WERI-Rb-1 (cell line): ENCODE measurements around the gene KBTBD12.
"Not testable (repeated sequence)": the region's sequence is repeated elsewhere in the genome, so short reads cannot be mapped to it uniquely, and the experiment has no call there.

Experiments
- DNase-seq: peaks from one replicate; pipeline ENCODE4 v3.0.0-alpha.2; 2020
- H3K27ac ChIP-seq: fragments of 250-450 bp; sonication (Bioruptor Pico); 2 replicates; pipeline ENCODE4 v1.5.1; 2020; ENCODE audit warnings: mild to moderate bottlenecking, moderate library complexity
- H3K27me3 ChIP-seq: fragments of 250-450 bp; sonication (Bioruptor Pico); 2 replicates; pipeline ENCODE4 v1.5.1; 2021; ENCODE audit warnings: mild to moderate bottlenecking, low read depth, moderate library complexity; ENCODE audit not compliant: insufficient read depth, severe bottlenecking
- H3K36me3 ChIP-seq: fragments of 250-450 bp; sonication (Bioruptor Pico); 2 replicates; pipeline ENCODE4 v1.5.1; 2020; ENCODE audit warnings: mild to moderate bottlenecking, moderate library complexity
- H3K4me3 ChIP-seq: 2 replicates; pipeline ENCODE4 v1.5.1; 2011; ENCODE audit warnings: low read depth, mild to moderate bottlenecking, control low read depth, low read length
- H3K9me3 ChIP-seq: fragments of 250-450 bp; sonication (Bioruptor Pico); 2 replicates; pipeline ENCODE4 v1.5.1; 2021; ENCODE audit warnings: mild to moderate bottlenecking, moderate library complexity; ENCODE audit not compliant: severe bottlenecking
- TF ChIP-seq, protein P1 (sequence below): IDR thresholded peaks from 2 replicates; pipeline ENCODE4 v1.5.1; 2011; ENCODE audit warnings: low read depth, mild to moderate bottlenecking, control low read depth, inconsistent platforms, low read length

Gene KBTBD12

DNA sequence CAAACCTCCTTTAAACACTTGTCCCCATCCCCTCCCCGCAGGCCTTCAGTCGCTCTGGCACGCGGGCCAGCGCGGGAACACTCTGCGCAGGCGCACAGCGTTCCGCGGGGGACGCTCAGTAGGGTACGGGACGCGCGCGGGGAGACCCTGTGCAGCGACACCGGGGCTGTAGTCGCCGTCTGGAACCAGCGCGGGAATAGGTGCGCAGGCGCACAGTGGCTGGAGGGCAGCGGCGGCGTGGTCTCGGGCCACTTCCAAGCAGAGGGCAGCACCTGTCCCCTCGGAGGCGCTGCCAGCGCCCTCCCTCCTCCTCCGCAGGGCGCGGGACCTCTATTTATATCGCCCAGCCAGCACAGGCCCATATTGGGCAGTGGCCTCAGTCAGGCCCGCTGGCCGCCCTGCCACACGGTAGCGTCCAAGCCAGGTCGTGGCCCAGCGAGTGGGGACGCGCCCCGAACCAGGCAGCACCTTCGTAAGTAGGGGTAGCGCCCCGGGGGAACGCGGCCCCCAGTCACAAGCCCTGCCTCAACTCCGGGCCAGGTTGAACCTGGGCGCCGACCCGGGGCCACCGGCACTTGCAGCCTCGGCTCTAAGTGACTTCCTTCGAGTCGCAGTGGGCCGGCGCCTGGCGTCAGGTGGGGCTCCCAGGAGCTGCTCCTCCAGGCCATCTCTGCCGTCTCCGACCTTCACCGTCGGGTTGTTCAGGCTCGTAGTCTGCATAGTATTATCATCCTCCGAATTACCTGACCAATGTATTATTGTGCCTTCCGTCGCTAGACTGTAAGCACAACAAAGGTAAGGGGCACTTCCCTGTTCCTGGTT lies at the start of gene KBTBD12:
KBTBD12 (plus strand) TSS at position 118 of the 822 bp plus-strand sequence. CDS start 7,830 bp downstream, outside the sequence.
- Histone ChIP-seq H3K36me3 (no peaks in the 10 kb centered on the region; the same call in 1 of the 2 replicates), H3K27me3 (no peaks in the 10 kb centered on the region)
- TF ChIP-seq, protein P1, sequence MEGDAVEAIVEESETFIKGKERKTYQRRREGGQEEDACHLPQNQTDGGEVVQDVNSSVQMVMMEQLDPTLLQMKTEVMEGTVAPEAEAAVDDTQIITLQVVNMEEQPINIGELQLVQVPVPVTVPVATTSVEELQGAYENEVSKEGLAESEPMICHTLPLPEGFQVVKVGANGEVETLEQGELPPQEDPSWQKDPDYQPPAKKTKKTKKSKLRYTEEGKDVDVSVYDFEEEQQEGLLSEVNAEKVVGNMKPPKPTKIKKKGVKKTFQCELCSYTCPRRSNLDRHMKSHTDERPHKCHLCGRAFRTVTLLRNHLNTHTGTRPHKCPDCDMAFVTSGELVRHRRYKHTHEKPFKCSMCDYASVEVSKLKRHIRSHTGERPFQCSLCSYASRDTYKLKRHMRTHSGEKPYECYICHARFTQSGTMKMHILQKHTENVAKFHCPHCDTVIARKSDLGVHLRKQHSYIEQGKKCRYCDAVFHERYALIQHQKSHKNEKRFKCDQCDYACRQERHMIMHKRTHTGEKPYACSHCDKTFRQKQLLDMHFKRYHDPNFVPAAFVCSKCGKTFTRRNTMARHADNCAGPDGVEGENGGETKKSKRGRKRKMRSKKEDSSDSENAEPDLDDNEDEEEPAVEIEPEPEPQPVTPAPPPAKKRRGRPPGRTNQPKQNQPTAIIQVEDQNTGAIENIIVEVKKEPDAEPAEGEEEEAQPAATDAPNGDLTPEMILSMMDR: no peak

GRCh38 chr3:127865941-127866340 lies 49.1 kb upstream of the KBTBD12 start:
- no peak for DNase-seq
- TF ChIP-seq, protein P1: no peak

More for the DNA sequence above, at the start of gene KBTBD12:
- peak within 1 kb of the TSS; percentile 65 for H3K27ac ChIP-seq
- H3K4me3 ChIP-seq: peak within 1 kb of the TSS; percentile 44
- peak; percentile 72 for DNase-seq
- H3K9me3 ChIP-seq: peaks cover 3% of the 10 kb centered on the region

DNA sequence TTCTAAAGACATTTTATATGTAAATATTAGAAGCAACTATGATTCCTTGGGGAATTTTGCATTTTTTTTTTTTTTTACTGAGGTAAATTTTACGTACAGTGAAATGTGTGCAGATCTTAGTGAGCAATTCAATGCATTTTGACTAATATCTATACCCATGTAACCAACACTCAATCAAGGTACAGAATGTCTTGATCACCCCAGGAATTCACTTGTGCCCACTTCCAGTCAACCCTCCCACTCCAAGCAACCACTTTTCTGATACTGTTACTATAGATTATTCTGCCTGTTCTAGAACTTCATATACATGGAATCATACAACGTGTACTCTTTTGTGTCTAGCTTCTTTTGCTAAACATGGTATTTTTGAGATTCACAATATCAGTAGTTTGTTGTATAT lies 47.6 kb upstream of the KBTBD12 start:
- no peak for DNase-seq
- no peak overlapping the region for H3K4me3 ChIP-seq
- H3K27me3 ChIP-seq: no peaks in the 10 kb centered on the region
- no peak overlapping the region for H3K27ac ChIP-seq
- H3K9me3 ChIP-seq: no peaks in the 10 kb centered on the region
- TF ChIP-seq, protein P1: no peak
- no peaks in the 10 kb centered on the region for H3K36me3 ChIP-seq

More at GRCh38 chr3:127865941-127866340, 49.1 kb upstream of the KBTBD12 start:
- Histone ChIP-seq H3K27me3 (no peaks in the 10 kb centered on the region), H3K9me3 (no peaks in the 10 kb centered on the region), H3K27ac (no peak overlapping the region), H3K4me3 (no peak overlapping the region), H3K36me3 (no peaks in the 10 kb centered on the region)

DNA sequence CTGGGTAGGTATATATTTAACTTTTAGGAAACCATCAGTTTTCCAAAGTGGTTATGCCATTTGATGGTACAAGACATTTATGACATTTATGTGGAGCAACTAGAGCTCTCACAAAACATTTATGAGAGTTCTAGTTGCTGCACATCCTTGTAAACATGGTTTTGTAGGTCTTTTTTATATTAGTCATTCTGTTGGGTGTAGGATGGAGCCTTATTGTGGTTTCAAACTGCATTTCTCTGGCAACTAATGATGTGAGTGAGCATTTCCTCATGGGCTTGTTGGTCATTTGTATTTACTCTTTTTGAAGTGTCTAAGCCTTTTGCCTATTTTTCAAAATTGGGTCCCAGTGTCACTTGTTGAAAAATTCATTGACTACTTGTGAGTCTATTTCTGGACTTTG lies 47.0 kb upstream of the KBTBD12 start:
- Histone ChIP-seq H3K36me3 (no peaks in the 10 kb centered on the region), H3K27me3 (no peaks in the 10 kb centered on the region), H3K9me3 (no peaks in the 10 kb centered on the region), H3K4me3 (no peak overlapping the region), H3K27ac (no peak overlapping the region)
- TF ChIP-seq, protein P1: no peak
- DNase-seq: no peak

- no peak for DNase-seq
- TF ChIP-seq, protein P1: no peak
- no peaks in the 10 kb centered on the region for H3K36me3 ChIP-seq
Observed at GRCh38 chr3:127870156-127870555, 44.9 kb upstream of the KBTBD12 start.

DNA sequence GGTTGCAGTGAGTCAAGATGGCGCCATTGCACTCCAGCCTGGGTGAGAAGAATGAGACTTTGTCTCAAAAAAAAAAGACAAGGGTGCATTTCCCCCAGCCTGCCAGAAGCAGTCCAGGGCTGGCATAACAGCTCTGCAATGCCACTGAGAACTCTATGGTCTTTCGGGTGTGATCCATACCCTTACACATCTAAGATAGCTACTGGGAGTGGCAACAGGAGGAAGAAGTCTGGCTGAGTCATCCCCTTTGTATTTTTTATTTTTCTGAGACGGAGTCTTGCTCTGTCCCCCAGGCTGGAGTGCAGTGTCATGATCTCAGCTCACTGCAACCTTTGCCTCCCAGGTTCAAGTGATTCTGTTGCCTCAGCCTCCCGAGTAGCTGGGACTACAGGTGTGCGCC lies 40.9 kb upstream of the KBTBD12 start:
- H3K27ac ChIP-seq, H3K36me3 ChIP-seq, H3K4me3 ChIP-seq, H3K9me3 ChIP-seq, DNase-seq, H3K27me3 ChIP-seq: not testable (repeated sequence)

More at GRCh38 chr3:127870156-127870555, 44.9 kb upstream of the KBTBD12 start:
- H3K4me3 ChIP-seq: no peak overlapping the region
- no peaks in the 10 kb centered on the region for H3K27me3 ChIP-seq
- no peak overlapping the region for H3K27ac ChIP-seq
- H3K9me3 ChIP-seq: no peaks in the 10 kb centered on the region
